ENCODE measurements around the gene ZNF814. TPM values are rescaled to one million over a fixed set of nuclear protein-coding genes. Genes with fewer than 3 reads are reported as not detected.
"Not testable (repeated sequence)": the region's sequence is repeated elsewhere in the genome, so short reads cannot be mapped to it uniquely, and the experiment has no call there.

The ZNF814 gene
- total and polyA plus RNA-seq, 4 donors: 7.2 to 29.4 (median 11.7) TPM

GRCh38 chr19:57850553-57851017, 38.3 kb downstream of the ZNF814 start:
- Histone ChIP-seq H3K27me3 (ENCODE audit: control insufficient read depth in 3 of 3, insufficient read depth in 3 of 3, low read length in 2 of 3) (no peaks in the 10 kb centered on the region), H3K36me3 (ENCODE audit: control insufficient read depth in 4 of 4, insufficient read depth in 4 of 4, low read length in 4 of 4) (peaks cover 0 to 12% (median 4%) of the 10 kb centered on the region in 4 donors), H3K4me1 (ENCODE audit: control insufficient read depth in 5 of 5, insufficient read depth in 5 of 5, low read length in 5 of 5) (peaks cover 0 to 14% (median 9%) of the 10 kb centered on the region in 5 donors), H3K9ac (ENCODE audit: insufficient read depth in 1 of 2, low read length in 2 of 2) (peak overlapping the region; percentile 65 to 68), H3K9me3 (ENCODE audit: control insufficient read depth in 4 of 4, insufficient read depth in 3 of 4, low read length in 3 of 4) (peaks cover 0 to 14% (median 0%) of the 10 kb centered on the region in 4 donors), H3K27ac (ENCODE audit: low read depth in 1 of 2, low read length in 1 of 2) (peak overlapping the region; percentile 5 to 66), H3K4me3 (peak overlapping the region; percentile 71)
- TF ChIP-seq CTCF (IDR thresholded peaks at IDR 0.05; ENCODE audit: control extremely low read depth, extremely low read depth): no peak
- DNase-seq (peak in 1 of 3 donors; percentile 31), ATAC-seq (ENCODE audit: insufficient read depth, low FRiP score) (no peak)
- WGBS, 2 donors: 18 to 34% methylated on average over 11 of the region's 11 CpGs

GRCh38 chr19:57849666-57850473, 39.0 kb downstream of the ZNF814 start, which contains the start of gene ZNF587:
Gene ZNF587 (plus strand): TSS chr19:57849859. CDS start chr19:57850039, 180 bp downstream.
- not testable (repeated sequence) for H3K27me3 ChIP-seq (ENCODE audit: control insufficient read depth in 3 of 3, insufficient read depth in 3 of 3, low read length in 2 of 3)
- H3K9me3 ChIP-seq (ENCODE audit: control insufficient read depth in 4 of 4, insufficient read depth in 3 of 4, low read length in 3 of 4): peaks cover 0 to 12% (median 0%) of the 10 kb centered on the region in 4 donors
- H3K4me3 ChIP-seq: peak within 1 kb of the TSS; percentile 71
- DNase-seq: peak; percentile 76 to 91 (median 90)
- 0 to 1% methylated on average over 42 of the region's 42 CpGs for WGBS, 2 donors
- peak within 1 kb of the TSS; percentile 65 to 68 for H3K9ac ChIP-seq (ENCODE audit: insufficient read depth in 1 of 2, low read length in 2 of 2)
- H3K4me1 ChIP-seq (ENCODE audit: control insufficient read depth in 5 of 5, insufficient read depth in 5 of 5, low read length in 5 of 5): peaks cover 0 to 14% (median 9%) of the 10 kb centered on the region in 5 donors
- H3K36me3 ChIP-seq (ENCODE audit: control insufficient read depth in 4 of 4, insufficient read depth in 4 of 4, low read length in 4 of 4): peaks cover 2 to 12% (median 6%) of the 10 kb centered on the region in 4 donors
- peak; percentile 96 for ATAC-seq (ENCODE audit: insufficient read depth, low FRiP score)
- peak within 1 kb of the TSS; percentile 48 to 66 for H3K27ac ChIP-seq (ENCODE audit: low read depth in 1 of 2, low read length in 1 of 2)

- DNase-seq; H3K9ac ChIP-seq (ENCODE audit: insufficient read depth in 1 of 2, low read length in 2 of 2); H3K27me3 ChIP-seq (ENCODE audit: control insufficient read depth in 3 of 3, insufficient read depth in 3 of 3, low read length in 2 of 3); H3K27ac ChIP-seq (ENCODE audit: low read depth in 1 of 2, low read length in 1 of 2); ATAC-seq (ENCODE audit: insufficient read depth, low FRiP score); H3K4me3 ChIP-seq: not testable (repeated sequence)
- peaks cover 0 to 14% (median 0%) of the 10 kb centered on the region in 4 donors for H3K9me3 ChIP-seq (ENCODE audit: control insufficient read depth in 4 of 4, insufficient read depth in 3 of 4, low read length in 3 of 4)
- peaks cover 2 to 11% (median 6%) of the 10 kb centered on the region in 4 donors for H3K36me3 ChIP-seq (ENCODE audit: control insufficient read depth in 4 of 4, insufficient read depth in 4 of 4, low read length in 4 of 4)
- peaks cover 0 to 14% (median 9%) of the 10 kb centered on the region in 5 donors for H3K4me1 ChIP-seq (ENCODE audit: control insufficient read depth in 5 of 5, insufficient read depth in 5 of 5, low read length in 5 of 5)
- WGBS, 2 donors: 92 to 98% methylated on average over 2 of the region's 2 CpGs
Measured at GRCh38 chr19:57849162-57849665, 39.6 kb downstream of the ZNF814 start.

GRCh38 chr19:57847164-57847563, 41.7 kb downstream of the ZNF814 start:
- not testable (repeated sequence) for H3K27me3 ChIP-seq (ENCODE audit: control insufficient read depth in 3 of 3, insufficient read depth in 3 of 3, low read length in 2 of 3); H3K4me3 ChIP-seq; H3K9ac ChIP-seq (ENCODE audit: insufficient read depth in 1 of 2, low read length in 2 of 2); ATAC-seq (ENCODE audit: insufficient read depth, low FRiP score); H3K27ac ChIP-seq (ENCODE audit: low read depth in 1 of 2, low read length in 1 of 2)
- peaks cover 0 to 15% (median 9%) of the 10 kb centered on the region in 5 donors for H3K4me1 ChIP-seq (ENCODE audit: control insufficient read depth in 5 of 5, insufficient read depth in 5 of 5, low read length in 5 of 5)
- H3K9me3 ChIP-seq (ENCODE audit: control insufficient read depth in 4 of 4, insufficient read depth in 3 of 4, low read length in 3 of 4): peaks cover 0 to 15% (median 0%) of the 10 kb centered on the region in 4 donors
- WGBS, 2 donors: 73 to 78% methylated on average over 3 of the region's 3 CpGs
- peak in 2 of 3 donors; percentile 22 to 29 for DNase-seq
- H3K36me3 ChIP-seq (ENCODE audit: control insufficient read depth in 4 of 4, insufficient read depth in 4 of 4, low read length in 4 of 4): peaks cover 2 to 11% (median 5%) of the 10 kb centered on the region in 4 donors
